Hepatocyte (in vitro differentiated cells): ENCODE results near the gene SCPEP1. TPM values are rescaled to one million over a fixed set of nuclear protein-coding genes. Genes with fewer than 3 reads are reported as not detected.

Experiments
- DNase-seq: peaks from one replicate; pipeline ENCODE4 v3.0.0-alpha.2; 2016; ENCODE audit warnings: low spot score
- H2AFZ ChIP-seq: fragments of 200-600 bp; sonication (generic); 2 replicates; pipeline ENCODE4 v1.6.0; 2016; ENCODE audit warnings: antibody characterized with exemption, mild to moderate bottlenecking
- H3K27ac ChIP-seq: fragments of 200-600 bp; sonication (generic); 2 replicates; pipeline ENCODE4 v1.5.1; 2016; ENCODE audit warnings: mild to moderate bottlenecking
- H3K27me3 ChIP-seq: fragments of 200-600 bp; sonication (generic); 2 replicates; pipeline ENCODE4 v1.6.1; 2016
- H3K36me3 ChIP-seq: fragments of 200-600 bp; sonication (generic); replicated peaks from 2 replicates; pipeline ENCODE4 v1.5.1; 2016; ENCODE audit warnings: low read depth; ENCODE audit not compliant: insufficient read depth
- H3K4me1 ChIP-seq: fragments of 200-600 bp; sonication (generic); 2 replicates; pipeline ENCODE4 v1.5.1; 2016; ENCODE audit warnings: mild to moderate bottlenecking, moderate library complexity; ENCODE audit not compliant: insufficient read depth
- H3K4me2 ChIP-seq: fragments of 200-600 bp; sonication (generic); 2 replicates; pipeline ENCODE4 v1.6.0; 2016
- H3K4me3 ChIP-seq: fragments of 200-600 bp; sonication (generic); 2 replicates; pipeline ENCODE4 v1.5.1; 2016; ENCODE audit warnings: mild to moderate bottlenecking
- H3K79me2 ChIP-seq: fragments of 200-600 bp; sonication (generic); 2 replicates; pipeline ENCODE4 v1.6.0; 2017; ENCODE audit warnings: mild to moderate bottlenecking
- H3K9me2 ChIP-seq: fragments of 200-600 bp; sonication (generic); replicated peaks from 2 replicates; pipeline ENCODE4 v1.6.0; 2017; ENCODE audit warnings: mild to moderate bottlenecking; ENCODE audit not compliant: insufficient read depth
- H3K9me3 ChIP-seq: fragments of 200-600 bp; sonication (generic); 2 replicates; pipeline ENCODE4 v1.5.1; 2016; ENCODE audit warnings: low read depth, mild to moderate bottlenecking
- H4K20me1 ChIP-seq: fragments of 200-600 bp; sonication (generic); 2 replicates; pipeline ENCODE4 v1.6.0; 2016; ENCODE audit warnings: mild to moderate bottlenecking; ENCODE audit not compliant: insufficient read depth, poor library complexity, severe bottlenecking
- CTCF ChIP-seq: fragments of 200-600 bp; sonication (generic); IDR thresholded peaks from 2 replicates; pipeline ENCODE4 v1.5.1; 2016; ENCODE audit warnings: antibody characterized with exemption, mild to moderate bottlenecking; ENCODE audit not compliant: poor library complexity
- EZH2 ChIP-seq: fragments of 200-600 bp; sonication (generic); IDR thresholded peaks from 2 replicates; pipeline ENCODE4 v1.6.1; 2016; ENCODE audit warnings: antibody characterized with exemption, mild to moderate bottlenecking, borderline replicate concordance
- EZH2phosphoT487 ChIP-seq: fragments of 200-600 bp; sonication (generic); IDR thresholded peaks from one replicate; pipeline ENCODE4 v1.6.1; 2018; ENCODE audit warnings: antibody characterized with exemption, mild to moderate bottlenecking, low read depth, moderate library complexity; ENCODE audit not compliant: unreplicated experiment, severe bottlenecking
- WGBS: methylation state at CpG from one replicate; pipeline ENCODE4 v1.1.6; 2016; ENCODE audit warnings: low lambda C conversion rate; ENCODE audit errors: missing lambda C conversion rate; 5-methylcytosine and 5-hydroxymethylcytosine counted together
- polyA plus RNA-seq: library from polyadenylated mRNA; unstranded; fragments of >200 nt; fragmentation: Nextera tagmentation; extraction: Ambion mirVana; gene quantifications from 2 replicates; pipeline ENCODE4 v1.2.1, GENCODE V29; 2016
- total RNA-seq: library from RNA; depleted of rRNA; stranded (reverse); fragments of >200 nt; gene quantifications from 2 replicates; pipeline ENCODE4 v1.2.3, GENCODE V29; 2014

Gene SCPEP1
- total and polyA plus RNA-seq, 2 experiments from 2014 or later, result 81.2 to 90.5 TPM

GRCh38 chr17:56973520-56973919, 4.4 kb upstream of the SCPEP1 start:
- no peak overlapping the region for H3K4me3 ChIP-seq

GRCh38 chr17:56974055-56974454, 3.9 kb upstream of the SCPEP1 start:
- H3K36me3 ChIP-seq, result no peaks in the 10 kb centered on the region
- H3K9me3 ChIP-seq, result no peaks in the 10 kb centered on the region
- 94% methylated on average over 2 of the region's 2 CpGs for WGBS
- H2AFZ ChIP-seq, result no peak overlapping the region
- TF ChIP-seq CTCF, result no peak
- TF ChIP-seq EZH2phosphoT487, result no peak
- TF ChIP-seq EZH2, result no peak
- H3K79me2 ChIP-seq, result no peaks in the 10 kb centered on the region
- no peak overlapping the region for H3K4me3 ChIP-seq
- H3K27ac ChIP-seq, result no peak overlapping the region
- H4K20me1 ChIP-seq, result no peaks in the 10 kb centered on the region
- no peak for DNase-seq
- peaks cover 9% of the 10 kb centered on the region for H3K4me1 ChIP-seq
- no peaks in the 10 kb centered on the region for H3K9me2 ChIP-seq
- no peaks in the 10 kb centered on the region for H3K27me3 ChIP-seq
- no peak overlapping the region for H3K4me2 ChIP-seq

More at GRCh38 chr17:56973520-56973919, 4.4 kb upstream of the SCPEP1 start:
- Histone ChIP-seq H3K4me2 (no peak overlapping the region), H4K20me1 (no peaks in the 10 kb centered on the region), H3K27ac (no peak overlapping the region), H3K9me3 (no peaks in the 10 kb centered on the region), H3K9me2 (no peaks in the 10 kb centered on the region), H3K36me3 (no peaks in the 10 kb centered on the region), H3K4me1 (peaks cover 4% of the 10 kb centered on the region), H3K27me3 (no peaks in the 10 kb centered on the region), H2AFZ (no peak overlapping the region), H3K79me2 (no peaks in the 10 kb centered on the region)
- DNase-seq, result no peak
- WGBS, result 83% methylated on average over 7 of the region's 7 CpGs
- TF ChIP-seq EZH2 (no peak), EZH2phosphoT487 (no peak), CTCF (no peak)

- Histone ChIP-seq H3K9me2 (no peaks in the 10 kb centered on the region), H3K4me3 (no peak overlapping the region), H3K36me3 (no peaks in the 10 kb centered on the region), H2AFZ (no peak overlapping the region), H3K9me3 (no peaks in the 10 kb centered on the region), H3K4me2 (no peak overlapping the region), H4K20me1 (no peaks in the 10 kb centered on the region), H3K27me3 (no peaks in the 10 kb centered on the region), H3K79me2 (peaks cover 8% of the 10 kb centered on the region), H3K27ac (no peak overlapping the region), H3K4me1 (peaks cover 11% of the 10 kb centered on the region)
- TF ChIP-seq EZH2phosphoT487, result no peak
- no peak for TF ChIP-seq CTCF
- TF ChIP-seq EZH2, result no peak
- no peak for DNase-seq
- WGBS, result 73% methylated on average over 2 of the region's 2 CpGs
Measured at GRCh38 chr17:56975656-56976055, 2.3 kb upstream of the SCPEP1 start.
